CD4-positive, alpha-beta T cell treated with Interleukin-17A for 4 hours (primary cell): Measurements from ENCODE around the gene PRELID3B.

Experiments used
- DNase-seq: peaks from one replicate; pipeline ENCODE4 v3.0.0-alpha.2; 2020; ENCODE audit warnings: mixed read lengths

PRELID3B gene

GRCh38 chr20:58993332-58994248, 49.0 kb downstream of the PRELID3B start:
- DNase-seq = no peak

GRCh38 chr20:58992911-58993310, 49.7 kb downstream of the PRELID3B start:
- DNase-seq = no peak

GRCh38 chr20:58991715-58992114, 50.9 kb downstream of the PRELID3B start:
- DNase-seq = no peak

- no peak for DNase-seq
These were observed 51.7 kb downstream of the PRELID3B start for GRCh38 chr20:58990651-58991445.

GRCh38 chr20:58989196-58989595, 53.4 kb downstream of the PRELID3B start:
- DNase-seq = no peak

- DNase-seq = no peak
These were observed 54.1 kb downstream of the PRELID3B start for GRCh38 chr20:58988565-58988882.

- no peak for DNase-seq
These were observed 54.6 kb downstream of the PRELID3B start for GRCh38 chr20:58987790-58988564.

GRCh38 chr20:58986968-58987517, 55.5 kb downstream of the PRELID3B start:
- no peak for DNase-seq

GRCh38 chr20:58986286-58986967, 56.2 kb downstream of the PRELID3B start:
- no peak for DNase-seq

- no peak for DNase-seq
These were observed 56.9 kb downstream of the PRELID3B start for GRCh38 chr20:58985656-58986055.

GRCh38 chr20:58984691-58985090, 57.9 kb downstream of the PRELID3B start:
- no peak for DNase-seq
